Measurements from ENCODE around the gene RPRD2. TPM values are rescaled to one million over a fixed set of nuclear protein-coding genes. Genes with fewer than 3 reads are reported as not detected.
A peak's percentile ranks its signal among the peaks of the same experiment; 100 is the strongest.

RPRD2 gene
- total RNA-seq, 1 donor from 2014 or later = 32.0 TPM

- no peak for DNase-seq
- intact Hi-C loops (cut with DNase I) = no loop called here
- Histone ChIP-seq H3K27me3 (ENCODE audit: low read depth) (no peaks in the 10 kb centered on the region), H3K36me3 (peaks cover 98% of the 10 kb centered on the region), H3K4me3 (no peak overlapping the region), H3K9me3 (no peaks in the 10 kb centered on the region), H3K4me1 (no peaks in the 10 kb centered on the region), H3K27ac (no peak overlapping the region)
- ATAC-seq = no peak
- TF ChIP-seq CTCF (IDR thresholded peaks at IDR 0.05) = no peak
Observed at GRCh38 chr1:150346316-150346715, 17.6 kb upstream of the RPRD2 start.

GRCh38 chr1:150352866-150353265 is 11.1 kb upstream of the RPRD2 start:
- H3K4me3 ChIP-seq = no peak overlapping the region
- TF ChIP-seq CTCF (IDR thresholded peaks at IDR 0.05) = no peak
- no peaks in the 10 kb centered on the region for H3K4me1 ChIP-seq
- intact Hi-C loops (cut with DNase I) = no loop called here
- peaks cover 75% of the 10 kb centered on the region for H3K36me3 ChIP-seq
- ATAC-seq (peak in 1 of 2 donors; percentile 32), DNase-seq (no peak)
- H3K9me3 ChIP-seq = no peaks in the 10 kb centered on the region
- H3K27me3 ChIP-seq (ENCODE audit: low read depth) = no peaks in the 10 kb centered on the region
- H3K27ac ChIP-seq = no peak overlapping the region

GRCh38 chr1:150362721-150363425 is 1.1 kb upstream of the RPRD2 start:
- Histone ChIP-seq H3K27ac (peak overlapping the region; percentile 99), H3K4me3 (peak overlapping the region; percentile 82), H3K4me1 (peaks cover 26% of the 10 kb centered on the region), H3K9me3 (no peaks in the 10 kb centered on the region), H3K27me3 (ENCODE audit: low read depth) (no peaks in the 10 kb centered on the region), H3K36me3 (no peaks in the 10 kb centered on the region)
- intact Hi-C loops (cut with DNase I) = no loop called here
- no peak for DNase-seq
- TF ChIP-seq CTCF (IDR thresholded peaks at IDR 0.05) = no peak
- peak; percentile 2 to 16 for ATAC-seq

- peak; percentile 73 to 77 for ATAC-seq
- Histone ChIP-seq H3K36me3 (no peaks in the 10 kb centered on the region), H3K9me3 (no peaks in the 10 kb centered on the region), H3K4me1 (peaks cover 27% of the 10 kb centered on the region), H3K27ac (peak overlapping the region; percentile 99), H3K4me3 (peak overlapping the region; percentile 82), H3K27me3 (ENCODE audit: low read depth) (no peaks in the 10 kb centered on the region)
- intact Hi-C loops (cut with DNase I) = no loop called here
- DNase-seq = peak; percentile 90
- no peak for TF ChIP-seq CTCF (IDR thresholded peaks at IDR 0.05)
Observed at GRCh38 chr1:150364231-150365003, 470 bp downstream of the RPRD2 start.

- no peak for DNase-seq
- intact Hi-C loops (cut with DNase I) = no loop called here
- peak overlapping the region; percentile 99 for H3K27ac ChIP-seq
- H3K4me1 ChIP-seq = peaks cover 38% of the 10 kb centered on the region
- H3K36me3 ChIP-seq = no peaks in the 10 kb centered on the region
- ATAC-seq = no peak
- H3K4me3 ChIP-seq = peak overlapping the region; percentile 82
- H3K27me3 ChIP-seq (ENCODE audit: low read depth) = no peaks in the 10 kb centered on the region
- no peaks in the 10 kb centered on the region for H3K9me3 ChIP-seq
- no peak for TF ChIP-seq CTCF (IDR thresholded peaks at IDR 0.05)
Observed at GRCh38 chr1:150365941-150366340, 2.0 kb downstream of the RPRD2 start.

Measured in lower lobe of right lung (tissue), 2 donors.